Activated T-cell treated with anti-CD3 and anti-CD28 coated beads, Interleukin-2, amount 50 U/mL, for 24 hours (primary cell): ENCODE data around the gene EML1.

ENCODE experiments used
- DNase-seq: peaks from one replicate; pipeline ENCODE4 v3.0.0-alpha.2; 2020
- H3K27ac Mint-ChIP-seq: 2 replicates; pipeline ENCODE4 v1.8.0; 2020; ENCODE audit warnings: mild to moderate bottlenecking, mixed read lengths
- H3K27me3 Mint-ChIP-seq: 2 replicates; pipeline ENCODE4 v1.8.0; 2020; ENCODE audit warnings: mixed read lengths
- H3K36me3 Mint-ChIP-seq: 2 replicates; pipeline ENCODE4 v1.8.0; 2020; ENCODE audit warnings: low read depth, mixed read lengths
- H3K4me1 Mint-ChIP-seq: 2 replicates; pipeline ENCODE4 v1.8.0; 2020; ENCODE audit warnings: low read depth, mixed read lengths
- H3K4me3 Mint-ChIP-seq: 2 replicates; pipeline ENCODE4 v1.8.0; 2020; ENCODE audit warnings: mild to moderate bottlenecking, moderate library complexity, mixed read lengths
- H3K9me3 Mint-ChIP-seq: 2 replicates; pipeline ENCODE4 v1.8.0; 2020; ENCODE audit warnings: mixed read lengths

Gene EML1

GRCh38 chr14:99910337-99911309, 117.4 kb downstream of the EML1 start:
- Mint-ChIP-seq H3K4me1 (no peaks in the 10 kb centered on the region), H3K9me3 (no peaks in the 10 kb centered on the region), H3K4me3 (no peak overlapping the region), H3K27ac (no peak overlapping the region), H3K27me3 (peaks cover 8% of the 10 kb centered on the region), H3K36me3 (no peaks in the 10 kb centered on the region)
- DNase-seq: no peak

DNA sequence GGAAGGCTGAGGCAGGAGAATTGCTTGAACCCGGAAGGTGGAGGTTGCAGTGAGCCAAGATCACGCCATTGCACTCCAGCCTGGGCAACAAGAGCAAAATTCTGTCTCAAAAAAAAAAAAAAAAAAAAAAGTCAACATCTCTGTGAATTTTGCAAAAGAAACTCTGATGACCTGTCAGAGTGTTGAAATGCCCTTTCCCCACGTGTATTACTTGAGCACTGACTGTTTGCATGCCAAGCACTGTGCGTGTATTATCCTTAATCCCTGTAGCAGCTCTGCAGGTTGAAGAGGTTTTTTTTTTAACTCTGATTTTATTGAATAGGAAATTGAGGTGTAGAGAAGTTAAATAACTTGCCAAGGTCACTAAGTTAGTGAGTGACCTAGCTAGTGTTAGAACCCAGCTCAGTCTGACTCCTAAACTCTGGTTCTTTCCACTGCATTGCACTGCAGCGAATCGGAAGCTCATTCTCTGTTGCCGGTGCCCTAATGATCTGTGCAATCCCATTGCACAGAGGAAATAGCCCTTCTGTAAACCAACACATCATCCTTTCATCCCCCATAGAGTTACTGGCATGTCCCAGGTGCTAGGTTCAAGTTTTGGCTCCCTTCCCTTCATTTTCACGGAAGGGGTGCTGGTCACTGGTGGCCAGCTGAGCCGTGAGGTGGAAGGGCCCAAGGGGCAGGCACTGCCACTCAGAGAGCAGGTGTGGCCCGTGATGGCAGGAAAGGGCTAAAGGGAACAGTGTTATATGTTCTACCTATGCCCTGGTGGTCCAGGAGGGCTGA, 122.3 kb downstream of the EML1 start:
- Mint-ChIP-seq H3K27me3 (peaks cover 8% of the 10 kb centered on the region), H3K9me3 (no peaks in the 10 kb centered on the region), H3K4me1 (no peaks in the 10 kb centered on the region), H3K27ac (no peak overlapping the region), H3K4me3 (no peak overlapping the region), H3K36me3 (no peaks in the 10 kb centered on the region)
- DNase-seq: no peak

GRCh38 chr14:99916091-99916383, 122.8 kb downstream of the EML1 start:
- Mint-ChIP-seq H3K4me3 (no peak overlapping the region), H3K4me1 (no peaks in the 10 kb centered on the region), H3K27ac (no peak overlapping the region), H3K9me3 (no peaks in the 10 kb centered on the region), H3K27me3 (peaks cover 8% of the 10 kb centered on the region), H3K36me3 (no peaks in the 10 kb centered on the region)
- DNase-seq: no peak

DNA sequence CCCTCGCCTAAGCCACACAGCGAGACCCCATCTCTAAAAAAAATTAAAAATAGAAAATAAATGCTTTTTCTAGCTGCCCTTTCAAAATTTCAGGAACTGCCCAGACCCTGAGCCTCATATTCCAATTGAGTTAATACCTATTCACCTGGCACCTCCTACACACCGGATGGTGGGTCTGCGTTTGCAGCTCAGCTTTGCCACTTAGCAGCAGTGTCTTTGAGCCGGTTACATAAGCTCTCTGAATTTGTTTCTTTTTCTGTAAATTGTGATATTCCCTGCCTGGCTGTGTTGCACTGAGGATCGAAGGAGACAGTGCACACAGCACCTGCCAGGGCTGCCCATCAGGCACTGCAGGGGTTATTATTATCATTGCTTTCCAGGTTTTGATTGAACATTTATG, 125.6 kb downstream of the EML1 start:
- DNase-seq: no peak
- Mint-ChIP-seq H3K9me3 (no peaks in the 10 kb centered on the region), H3K27ac (no peak overlapping the region), H3K36me3 (no peaks in the 10 kb centered on the region), H3K4me3 (no peak overlapping the region), H3K27me3 (peaks cover 7% of the 10 kb centered on the region), H3K4me1 (no peaks in the 10 kb centered on the region)

DNA sequence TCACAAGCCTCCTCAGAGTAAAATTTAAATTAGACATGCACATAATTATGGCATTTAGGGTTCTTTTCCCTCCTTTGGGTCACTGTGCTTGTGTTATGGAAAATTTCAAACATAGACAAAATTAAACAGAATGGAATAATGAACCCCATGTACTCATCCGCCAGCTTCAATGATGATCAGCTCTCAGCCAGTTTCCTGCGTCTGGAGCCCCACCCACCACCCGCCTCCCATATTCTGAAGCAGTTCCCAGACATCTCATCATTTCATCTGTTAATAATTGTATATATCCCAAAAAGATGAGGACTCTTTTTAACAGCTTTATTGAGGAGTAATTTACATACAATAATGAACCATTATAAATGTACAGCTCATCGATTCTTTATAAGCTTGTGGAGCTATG, 128.2 kb downstream of the EML1 start:
- Mint-ChIP-seq H3K4me3 (no peak overlapping the region), H3K9me3 (no peaks in the 10 kb centered on the region), H3K36me3 (no peaks in the 10 kb centered on the region), H3K27me3 (peaks cover 13% of the 10 kb centered on the region), H3K27ac (no peak overlapping the region), H3K4me1 (no peaks in the 10 kb centered on the region)
- DNase-seq: no peak

GRCh38 chr14:99924379-99924778, 131.2 kb downstream of the EML1 start:
- Mint-ChIP-seq H3K4me3 (no peak overlapping the region), H3K27me3 (peaks cover 18% of the 10 kb centered on the region), H3K36me3 (no peaks in the 10 kb centered on the region), H3K4me1 (no peaks in the 10 kb centered on the region), H3K27ac (no peak overlapping the region), H3K9me3 (peaks cover 2% of the 10 kb centered on the region)
- DNase-seq: no peak

GRCh38 chr14:99925471-99925870, 132.3 kb downstream of the EML1 start:
- DNase-seq: no peak
- Mint-ChIP-seq H3K27ac (no peak overlapping the region), H3K4me3 (no peak overlapping the region), H3K36me3 (no peaks in the 10 kb centered on the region), H3K27me3 (peaks cover 19% of the 10 kb centered on the region), H3K4me1 (peaks cover 2% of the 10 kb centered on the region), H3K9me3 (peaks cover 2% of the 10 kb centered on the region)

DNA sequence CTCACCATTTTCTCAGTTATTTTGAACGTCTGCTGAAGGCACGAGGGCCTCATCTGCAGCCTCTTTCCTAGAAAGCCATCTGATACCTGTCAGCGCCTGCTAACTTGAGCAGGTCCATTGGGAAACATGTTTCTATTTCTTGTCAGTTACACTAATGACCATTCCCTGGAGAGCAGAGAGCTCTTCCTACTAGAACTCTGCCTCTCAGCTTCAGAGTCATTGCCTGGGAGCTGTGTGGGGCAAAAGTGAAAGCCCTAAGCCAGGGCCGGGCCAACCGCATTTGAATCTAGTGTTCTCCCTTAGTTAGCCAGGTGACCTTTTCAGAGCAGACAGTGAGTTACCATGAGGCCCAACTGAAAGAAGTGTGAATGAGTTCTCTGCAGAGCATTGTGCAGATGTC, 135.8 kb downstream of the EML1 start:
- no peaks in the 10 kb centered on the region for H3K36me3 Mint-ChIP-seq
- peaks cover 6% of the 10 kb centered on the region for H3K4me1 Mint-ChIP-seq

GRCh38 chr14:99929601-99930000, 136.4 kb downstream of the EML1 start:
- Mint-ChIP-seq H3K9me3 (peaks cover 2% of the 10 kb centered on the region), H3K4me3 (no peak overlapping the region)

More for the DNA sequence above, 135.8 kb downstream of the EML1 start:
- Mint-ChIP-seq H3K27ac (no peak overlapping the region), H3K9me3 (peaks cover 2% of the 10 kb centered on the region), H3K27me3 (peaks cover 22% of the 10 kb centered on the region), H3K4me3 (no peak overlapping the region)
- DNase-seq: no peak

DNA sequence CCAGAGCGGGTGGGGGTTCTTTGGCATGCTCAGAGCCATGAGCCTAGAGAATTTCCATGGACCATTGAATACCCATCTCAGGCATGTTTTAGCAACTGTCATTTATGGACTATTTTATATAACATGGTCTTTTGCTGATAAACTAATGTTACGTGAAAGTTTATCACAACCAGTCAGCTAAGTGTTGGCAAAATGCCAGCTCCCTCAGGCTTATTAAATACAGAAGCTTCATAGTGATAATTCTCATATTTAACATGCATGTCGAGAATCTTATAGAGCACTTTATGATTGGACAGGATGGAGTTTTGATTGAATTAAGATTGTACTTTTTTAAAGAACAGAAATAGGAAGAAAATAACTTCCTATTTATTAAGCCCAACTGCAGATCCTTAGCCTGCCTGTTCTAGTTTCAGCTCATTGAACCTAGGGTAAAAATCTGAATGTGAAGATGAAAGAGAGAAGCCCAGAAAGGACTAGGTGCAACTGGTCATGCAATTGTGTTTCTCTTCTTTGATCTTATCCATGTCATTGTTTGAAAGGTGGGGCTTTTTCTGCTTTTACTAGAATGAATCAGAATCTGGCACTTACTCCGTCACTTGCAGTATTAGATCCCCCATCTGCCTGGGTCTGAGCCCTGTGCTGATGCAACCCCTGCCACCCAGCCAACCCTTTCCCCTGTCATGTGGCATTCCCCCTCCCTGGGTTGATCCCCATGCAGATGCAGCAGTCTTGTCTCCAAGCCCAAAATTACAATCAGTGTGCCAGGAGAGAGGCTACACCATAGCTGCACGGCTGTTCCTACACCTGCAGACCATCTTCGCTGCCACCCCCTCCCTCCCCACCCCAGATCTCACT, 137.4 kb downstream of the EML1 start:
- peaks cover 2% of the 10 kb centered on the region for H3K9me3 Mint-ChIP-seq
- no peak overlapping the region for H3K4me3 Mint-ChIP-seq
- H3K36me3 Mint-ChIP-seq: no peaks in the 10 kb centered on the region
- H3K4me1 Mint-ChIP-seq: peaks cover 6% of the 10 kb centered on the region
- H3K27ac Mint-ChIP-seq: peak overlapping the region; percentile 33
- H3K27me3 Mint-ChIP-seq: peaks cover 18% of the 10 kb centered on the region
- DNase-seq: no peak

More at GRCh38 chr14:99929601-99930000, 136.4 kb downstream of the EML1 start:
- Mint-ChIP-seq H3K27me3 (peaks cover 22% of the 10 kb centered on the region), H3K4me1 (peaks cover 6% of the 10 kb centered on the region), H3K27ac (no peak overlapping the region), H3K36me3 (no peaks in the 10 kb centered on the region)
- no peak for DNase-seq

- DNase-seq: no peak
- peaks cover 6% of the 10 kb centered on the region for H3K4me1 Mint-ChIP-seq
- H3K27ac Mint-ChIP-seq: no peak overlapping the region
- H3K4me3 Mint-ChIP-seq: no peak overlapping the region
- H3K27me3 Mint-ChIP-seq: peaks cover 16% of the 10 kb centered on the region
- H3K36me3 Mint-ChIP-seq: no peaks in the 10 kb centered on the region
- peaks cover 2% of the 10 kb centered on the region for H3K9me3 Mint-ChIP-seq
Measured at GRCh38 chr14:99931308-99931707, 138.1 kb downstream of the EML1 start.

DNA sequence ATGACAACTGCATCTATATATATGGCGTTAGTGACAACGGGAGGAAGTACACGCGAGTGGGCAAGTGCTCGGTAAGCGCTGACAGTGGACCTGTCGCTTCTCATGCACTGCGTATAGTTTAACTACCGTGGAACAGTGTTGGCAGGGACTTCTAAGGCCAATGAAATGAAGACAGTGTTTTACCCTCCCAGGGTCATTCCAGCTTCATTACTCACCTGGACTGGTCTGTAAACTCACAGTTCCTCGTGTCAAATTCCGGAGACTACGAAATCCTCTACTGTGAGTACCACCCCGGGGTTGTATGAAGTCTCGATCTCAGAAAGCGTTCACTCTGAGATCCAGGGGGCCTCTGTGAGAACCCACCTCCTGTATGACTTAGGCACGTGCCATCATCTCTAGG, 142.8 kb downstream of the EML1 start:
- Mint-ChIP-seq H3K4me1 (no peaks in the 10 kb centered on the region), H3K27ac (no peak overlapping the region), H3K4me3 (no peak overlapping the region), H3K9me3 (no peaks in the 10 kb centered on the region), H3K36me3 (no peaks in the 10 kb centered on the region), H3K27me3 (peaks cover 15% of the 10 kb centered on the region)
- no peak for DNase-seq

DNA sequence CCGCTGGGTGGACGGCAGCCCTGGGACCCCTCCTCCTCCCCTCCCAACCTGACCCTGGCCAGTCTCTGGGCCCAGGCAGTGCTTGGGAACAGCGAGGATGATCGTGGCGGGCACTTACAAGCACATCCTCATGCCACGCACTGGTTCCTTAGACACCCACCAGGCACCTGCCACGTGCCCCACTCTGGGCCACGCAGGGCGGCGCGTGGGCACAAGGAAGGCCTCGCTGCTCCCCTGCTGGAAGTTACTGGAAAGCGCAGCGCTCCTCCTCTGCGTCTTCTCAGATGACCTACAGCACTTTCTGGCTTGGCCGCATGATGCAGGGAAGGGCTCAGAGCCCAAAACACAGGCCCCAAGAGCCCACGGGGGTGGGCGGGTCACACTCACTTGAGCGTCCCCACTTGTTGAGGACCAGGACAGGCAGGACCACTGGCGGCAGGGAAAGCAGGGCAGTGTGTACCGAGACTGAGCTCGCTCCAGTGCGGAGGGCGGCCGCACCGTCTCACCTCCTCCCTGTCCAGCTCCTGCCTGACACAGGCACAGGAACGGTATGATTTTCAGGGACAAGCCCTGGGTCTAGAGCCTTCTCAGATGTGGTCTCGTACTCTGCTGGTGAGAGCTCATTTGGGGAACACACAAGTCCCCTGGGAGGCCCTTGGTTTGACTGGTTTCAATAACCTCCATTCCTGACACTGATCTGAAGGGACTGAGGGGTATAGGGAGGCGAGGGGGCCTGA, 143.7 kb downstream of the EML1 start:
- H3K27me3 Mint-ChIP-seq: peaks cover 8% of the 10 kb centered on the region
- no peaks in the 10 kb centered on the region for H3K9me3 Mint-ChIP-seq
- no peaks in the 10 kb centered on the region for H3K36me3 Mint-ChIP-seq
- no peak overlapping the region for H3K27ac Mint-ChIP-seq
- no peaks in the 10 kb centered on the region for H3K4me1 Mint-ChIP-seq
- DNase-seq: no peak
- no peak overlapping the region for H3K4me3 Mint-ChIP-seq
